GM21717 (cell line): Measurements from ENCODE around the gene STAT6.

Experiments used
- ATAC-seq: cut with Tn5 transposase; IDR thresholded peaks from one replicate; pipeline ENCODE4 v1.9.1; 2021; ENCODE audit warnings: mild to moderate bottlenecking, moderate library complexity; ENCODE audit not compliant: unreplicated experiment

STAT6 gene

DNA sequence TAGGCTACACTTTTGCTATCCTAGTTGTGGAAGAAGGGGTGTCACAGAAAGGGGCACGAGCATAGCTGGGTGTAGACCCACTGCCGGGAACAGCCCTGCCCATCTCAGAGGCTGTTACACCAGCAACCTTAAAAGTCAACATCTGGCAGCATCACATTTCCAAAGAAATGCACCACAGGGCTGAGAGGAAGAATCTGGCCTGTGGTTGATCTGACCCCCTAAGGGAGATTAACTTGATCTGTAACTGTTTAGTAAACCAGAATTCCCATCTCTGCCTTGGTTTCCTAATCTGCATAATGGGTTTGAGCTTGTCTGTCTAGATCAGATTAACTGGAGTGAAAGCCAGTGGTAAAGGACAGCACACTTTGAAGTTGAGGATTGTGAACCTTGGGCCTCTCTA is 34.9 kb upstream of the STAT6 start:
- no peak for ATAC-seq

DNA sequence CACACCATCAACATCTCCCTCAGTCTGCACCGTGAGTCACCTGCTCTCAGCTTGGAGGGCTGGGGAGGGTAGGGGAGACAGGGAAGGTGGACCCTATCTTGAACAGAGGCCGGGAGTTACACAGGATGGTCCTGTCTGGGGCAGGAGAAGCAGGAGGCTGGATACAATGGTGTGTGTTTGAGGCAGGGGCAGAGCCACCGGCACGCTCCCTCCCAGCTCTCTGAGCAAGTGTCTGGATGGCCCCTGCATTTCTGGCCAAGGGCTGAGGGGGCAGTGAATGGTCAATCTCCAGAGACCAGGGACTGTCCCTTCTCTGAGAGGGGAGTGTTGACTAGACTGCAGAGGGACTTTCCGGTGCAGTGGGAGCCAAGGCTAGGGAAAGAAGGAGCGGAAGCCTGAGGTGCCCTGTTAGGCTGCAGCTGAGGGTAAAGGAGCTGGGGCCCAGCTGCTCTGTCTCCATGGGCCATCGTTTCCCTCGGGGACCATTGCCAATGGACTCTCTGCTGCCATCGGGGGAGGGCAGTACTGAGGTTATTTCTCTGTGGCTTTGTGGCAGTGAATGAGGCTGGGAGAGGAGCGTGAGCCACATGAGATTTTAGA is 34.4 kb upstream of the STAT6 start:
- no peak for ATAC-seq

DNA sequence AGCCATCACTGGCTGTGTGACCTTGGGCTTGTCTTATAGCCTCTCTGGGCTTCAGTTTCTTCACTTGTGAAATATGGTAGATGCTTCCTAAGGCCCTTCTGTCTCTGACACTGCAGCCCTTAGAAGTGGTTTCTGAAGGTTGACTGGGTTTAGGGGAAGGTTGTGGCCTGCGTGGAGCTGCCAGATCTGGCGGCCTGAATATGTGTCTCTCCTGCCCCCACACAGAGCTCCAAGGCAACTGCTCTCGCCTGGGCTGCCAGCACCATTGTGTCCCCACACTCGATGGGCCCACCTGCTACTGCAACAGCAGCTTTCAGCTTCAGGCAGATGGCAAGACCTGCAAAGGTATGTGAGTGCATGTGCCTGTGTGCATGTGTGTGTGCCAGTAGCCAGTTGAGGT is 32.3 kb upstream of the STAT6 start:
- no peak for ATAC-seq

GRCh38 chr12:57142727-57143126 is 31.6 kb upstream of the STAT6 start:
- ATAC-seq: no peak

- ATAC-seq: no peak
Measured at GRCh38 chr12:57142121-57142520, 31.0 kb upstream of the STAT6 start.

- no peak for ATAC-seq
Measured at GRCh38 chr12:57141249-57141648, 30.1 kb upstream of the STAT6 start.

- no peak for ATAC-seq
Measured at GRCh38 chr12:57139796-57140649, 28.9 kb upstream of the STAT6 start.

GRCh38 chr12:57138526-57139272 is 27.5 kb upstream of the STAT6 start:
- ATAC-seq: no peak

GRCh38 chr12:57135527-57136326 is 24.6 kb upstream of the STAT6 start:
- ATAC-seq: no peak

- no peak for ATAC-seq
Measured at GRCh38 chr12:57134949-57135348, 23.8 kb upstream of the STAT6 start.

DNA sequence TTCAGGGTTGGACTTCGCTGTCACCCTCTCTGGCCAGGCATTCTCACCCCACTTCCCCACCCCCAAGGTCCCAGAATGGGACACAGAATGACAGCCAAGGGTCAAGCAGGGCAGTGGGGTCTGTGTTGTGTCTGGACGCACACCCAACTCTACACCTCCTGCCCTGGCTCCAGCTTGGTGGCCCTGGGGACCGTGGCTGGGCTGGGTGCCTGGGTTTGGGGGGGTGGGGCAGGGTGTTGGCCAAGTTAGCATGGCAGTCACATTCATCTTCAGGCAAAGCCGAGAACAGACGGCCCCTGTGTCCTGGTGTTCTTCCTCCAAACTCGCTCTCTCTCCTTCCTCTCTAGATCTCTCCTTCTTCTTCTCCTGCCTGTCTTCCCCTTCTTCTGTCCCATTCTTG is 22.8 kb upstream of the STAT6 start:
- no peak for ATAC-seq

GRCh38 chr12:57133013-57133569 is 21.9 kb upstream of the STAT6 start:
- no peak for ATAC-seq

DNA sequence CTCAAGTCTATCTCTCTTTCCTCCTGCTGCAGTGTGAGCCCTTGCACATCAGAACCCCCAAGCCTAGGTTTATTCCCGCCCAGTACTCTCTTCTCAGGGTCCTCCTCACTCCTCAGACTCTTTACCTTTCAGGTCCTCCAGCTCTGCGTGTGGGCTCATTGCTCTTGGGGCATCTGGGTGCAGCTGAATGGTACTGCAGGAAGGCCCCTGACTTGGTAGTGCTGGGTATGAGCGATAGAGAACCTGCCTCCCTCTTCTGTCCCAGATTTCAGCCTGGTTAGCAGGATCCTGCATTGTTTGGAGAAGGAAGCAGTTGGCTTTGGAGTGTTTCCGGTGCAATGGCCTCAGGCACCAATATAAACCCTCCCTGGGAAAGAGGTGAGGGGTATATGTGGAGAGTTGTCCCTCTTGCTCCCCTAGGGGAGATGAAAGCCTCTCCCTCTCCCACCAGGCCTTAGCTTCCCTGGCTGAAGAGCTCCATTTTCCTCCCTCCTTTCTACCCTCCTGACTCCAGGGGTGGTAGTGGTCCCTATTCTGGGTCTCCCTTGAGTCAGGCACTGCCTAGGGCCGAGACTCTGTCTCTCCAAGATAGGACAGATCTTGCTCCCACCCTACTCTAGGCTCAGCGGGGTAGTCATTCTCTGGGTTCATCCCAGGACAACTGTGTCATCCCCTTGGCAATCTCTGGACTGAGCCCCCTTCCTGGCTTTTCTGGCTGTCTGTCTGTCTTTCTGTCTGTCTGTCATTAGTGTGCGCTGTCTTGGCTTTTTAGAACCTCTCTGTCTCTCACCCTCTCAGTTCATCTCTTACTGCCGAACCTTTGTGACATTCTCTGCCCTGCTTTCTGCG is 21.0 kb upstream of the STAT6 start:
- no peak for ATAC-seq

DNA sequence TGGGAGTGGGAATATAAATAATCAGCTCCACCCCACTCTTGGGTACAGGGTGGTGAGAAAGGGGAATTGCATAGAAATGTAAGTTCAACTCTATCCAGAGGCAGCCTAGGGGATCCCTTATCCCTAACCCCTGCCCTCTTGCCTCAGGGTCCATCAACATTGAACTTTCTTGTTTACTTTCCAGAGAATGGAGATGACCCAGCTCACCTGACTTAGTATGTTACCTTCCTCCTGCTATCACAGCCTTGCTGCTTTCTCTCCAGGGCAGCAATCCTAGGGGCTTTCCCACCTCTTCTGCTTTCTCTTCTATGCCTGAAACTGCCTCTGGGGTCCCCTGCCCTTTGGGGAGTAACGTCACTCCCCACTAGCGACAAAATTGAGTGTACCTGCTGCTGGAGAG is 19.8 kb upstream of the STAT6 start:
- no peak for ATAC-seq

DNA sequence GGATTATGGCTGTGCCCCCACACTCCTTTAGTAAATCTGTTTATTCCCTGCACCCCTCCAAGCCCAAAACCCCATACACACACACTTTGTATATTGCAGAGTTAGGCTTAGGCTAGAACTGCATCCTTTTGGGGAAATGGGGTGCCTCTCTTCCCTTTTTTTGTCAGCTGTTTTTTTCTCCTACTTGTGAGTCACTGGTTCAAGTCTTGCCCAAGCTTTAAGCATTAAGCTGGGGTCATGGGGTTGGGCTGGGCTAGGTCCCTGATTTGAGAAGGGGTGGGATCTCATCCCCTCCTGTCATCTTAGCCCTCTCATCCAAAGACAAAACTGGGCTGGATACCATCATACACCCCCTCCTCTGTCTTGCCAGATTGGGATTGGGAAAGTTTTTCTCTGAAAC is 18.7 kb upstream of the STAT6 start:
- ATAC-seq: no peak

- ATAC-seq: no peak
Measured at GRCh38 chr12:57129321-57129842, 18.2 kb upstream of the STAT6 start.

DNA sequence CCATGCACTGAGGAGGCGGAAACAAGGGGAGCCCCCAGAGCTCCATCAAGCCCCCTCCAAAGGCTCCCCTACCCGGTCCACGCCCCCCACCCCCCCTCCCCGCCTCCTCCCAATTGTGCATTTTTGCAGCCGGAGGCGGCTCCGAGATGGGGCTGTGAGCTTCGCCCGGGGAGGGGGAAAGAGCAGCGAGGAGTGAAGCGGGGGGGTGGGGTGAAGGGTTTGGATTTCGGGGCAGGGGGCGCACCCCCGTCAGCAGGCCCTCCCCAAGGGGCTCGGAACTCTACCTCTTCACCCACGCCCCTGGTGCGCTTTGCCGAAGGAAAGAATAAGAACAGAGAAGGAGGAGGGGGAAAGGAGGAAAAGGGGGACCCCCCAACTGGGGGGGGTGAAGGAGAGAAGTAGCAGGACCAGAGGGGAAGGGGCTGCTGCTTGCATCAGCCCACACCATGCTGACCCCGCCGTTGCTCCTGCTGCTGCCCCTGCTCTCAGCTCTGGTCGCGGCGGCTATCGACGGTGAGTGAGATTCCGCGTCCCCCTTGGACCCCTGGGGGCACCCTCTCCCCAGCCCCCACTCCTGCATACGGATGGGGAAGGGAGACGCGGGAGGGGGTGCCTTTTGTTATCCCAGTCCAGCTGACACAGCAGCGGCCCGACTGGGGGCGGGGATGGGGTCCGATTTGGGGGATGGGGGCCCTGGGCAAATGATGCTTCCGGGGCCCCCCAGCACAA is 17.5 kb upstream of the STAT6 start:
- no peak for ATAC-seq

GRCh38 chr12:57127726-57128518 is 16.8 kb upstream of the STAT6 start, which contains the start of gene LRP1:
TSS of gene LRP1 (plus strand) at chr12:57128483. CDS start at chr12:57128965, 482 bp downstream.
- ATAC-seq: no peak
